ENCODE measurements around the gene PLPP1. TPM values are rescaled to one million over a fixed set of nuclear protein-coding genes. Genes with fewer than 3 reads are reported as not detected.
A peak's percentile ranks its signal among the peaks of the same experiment; 100 is the strongest.
"Not testable (repeated sequence)": the region's sequence is repeated elsewhere in the genome, so short reads cannot be mapped to it uniquely, and the experiment has no call there.

Gene PLPP1
- total RNA-seq, 1 experiment from 2014 or later, result 9.4 TPM

DNA sequence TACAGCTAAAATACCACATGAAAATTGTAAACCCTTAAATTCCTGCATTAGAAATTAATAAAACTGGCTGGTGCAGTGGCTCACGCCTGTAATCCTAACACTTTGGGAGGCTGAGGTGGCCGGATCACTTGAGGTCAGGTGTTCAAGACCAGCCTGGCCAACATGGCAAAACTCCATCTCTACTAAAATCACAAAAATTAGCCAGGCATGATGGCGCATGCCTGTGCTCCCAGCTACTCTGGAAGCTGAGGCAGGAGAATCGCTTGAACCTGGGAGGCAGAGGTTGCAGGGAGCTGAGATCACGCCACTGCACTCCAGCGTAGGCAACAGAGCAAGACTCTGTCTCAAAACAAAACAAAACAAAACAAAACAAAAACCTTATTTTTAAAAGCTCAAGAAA is 29.1 kb downstream of the PLPP1 start:
- DNase-seq (ENCODE audit: low read depth), result not testable (repeated sequence)

DNA sequence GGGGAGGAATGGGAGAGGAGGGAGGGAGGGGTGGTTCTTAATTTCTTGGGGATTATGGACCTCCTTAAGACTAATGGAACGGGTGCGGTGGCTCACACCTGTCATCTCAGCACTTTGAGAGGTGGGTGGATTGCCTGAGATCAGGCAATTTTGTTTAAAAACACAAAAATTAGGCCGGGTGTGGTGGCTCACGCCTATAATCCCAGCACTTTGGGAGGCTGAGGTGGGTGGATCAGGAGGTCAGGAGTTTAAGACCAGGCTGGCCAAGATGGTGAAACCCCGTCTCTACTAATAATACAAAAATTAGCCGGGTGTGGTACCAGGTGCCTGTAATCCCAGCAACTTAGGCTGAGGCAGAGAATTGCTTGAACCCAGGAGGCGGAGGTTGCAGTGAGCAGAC is 30.8 kb downstream of the PLPP1 start:
- not testable (repeated sequence) for DNase-seq (ENCODE audit: low read depth)

DNA sequence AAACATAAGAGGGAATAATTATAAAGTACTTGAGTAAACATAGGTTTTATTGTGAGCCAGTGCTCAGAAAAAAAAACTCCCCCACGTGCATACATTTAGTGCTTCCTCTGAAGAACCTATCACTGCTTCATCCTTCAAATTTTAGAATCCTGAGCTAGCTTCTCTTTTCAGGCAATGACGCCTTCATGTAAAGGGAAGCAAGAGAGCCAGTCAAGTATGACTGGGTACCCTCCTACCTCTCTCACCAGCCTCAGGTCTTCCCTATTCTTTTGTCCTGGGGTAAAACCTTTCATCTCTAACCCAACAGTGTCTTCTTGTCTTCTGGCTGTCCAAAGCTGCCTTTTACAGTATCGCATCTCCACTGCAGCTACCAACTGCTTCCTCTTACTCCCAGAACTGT is 32.0 kb downstream of the PLPP1 start:
- no peak for DNase-seq (ENCODE audit: low read depth)

DNA sequence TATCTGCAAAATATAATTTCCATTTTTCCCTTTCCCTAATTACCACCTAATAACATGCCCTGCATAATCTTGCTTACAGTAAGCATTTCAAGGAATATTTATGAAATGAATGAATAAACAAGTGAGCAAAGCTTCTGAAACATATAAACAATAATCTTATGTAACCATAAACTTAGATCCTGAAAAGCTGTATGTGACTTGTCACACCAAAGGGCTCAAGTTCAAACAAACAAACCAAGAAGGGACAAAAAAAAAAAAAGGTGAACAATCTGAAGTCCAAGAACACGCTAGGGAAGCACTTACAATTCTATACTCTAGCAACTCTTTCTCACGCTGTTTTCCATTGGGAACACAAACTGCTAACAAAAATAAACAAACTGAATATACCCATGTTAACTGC is 36.3 kb downstream of the PLPP1 start:
- DNase-seq (ENCODE audit: low read depth), result no peak

DNA sequence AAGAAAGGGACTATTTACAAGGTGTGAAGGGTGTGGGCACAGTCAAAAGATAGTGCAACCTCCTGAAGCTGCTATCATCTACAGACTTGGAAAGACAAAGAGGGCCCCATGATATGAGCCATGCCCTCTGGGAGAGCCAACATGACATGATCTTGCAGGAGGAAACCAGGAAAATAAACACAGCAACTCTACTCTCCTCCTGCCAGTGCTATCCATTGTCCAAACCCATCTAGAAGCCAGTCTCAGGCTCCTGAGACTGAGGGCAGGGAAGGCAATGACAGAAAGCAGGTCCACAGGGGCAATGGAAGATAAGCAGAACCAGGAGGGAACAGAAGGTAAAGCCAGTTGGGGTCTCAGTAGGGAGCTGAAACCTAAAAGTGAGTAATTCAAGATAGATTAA is 37.1 kb downstream of the PLPP1 start:
- DNase-seq (ENCODE audit: low read depth), result no peak

DNA sequence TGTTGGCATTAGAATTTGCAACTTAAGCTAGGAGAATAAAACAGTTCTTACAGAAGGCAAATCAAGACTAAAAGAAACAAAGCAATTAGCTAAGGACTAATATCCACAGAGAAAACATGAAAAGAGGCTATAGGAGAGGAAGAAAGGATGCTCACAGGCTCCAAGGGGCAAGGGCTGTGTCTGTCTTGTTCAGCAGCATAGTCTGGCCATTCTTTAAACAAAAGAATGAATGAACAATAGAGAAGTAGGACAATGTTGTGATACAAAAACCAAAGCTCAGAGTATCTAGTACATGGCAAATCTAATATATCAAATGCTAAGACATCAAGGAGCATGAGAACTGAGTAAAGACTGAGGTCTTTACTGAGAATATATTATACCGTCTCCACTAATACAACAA is 39.5 kb downstream of the PLPP1 start:
- DNase-seq (ENCODE audit: low read depth), result no peak

DNA sequence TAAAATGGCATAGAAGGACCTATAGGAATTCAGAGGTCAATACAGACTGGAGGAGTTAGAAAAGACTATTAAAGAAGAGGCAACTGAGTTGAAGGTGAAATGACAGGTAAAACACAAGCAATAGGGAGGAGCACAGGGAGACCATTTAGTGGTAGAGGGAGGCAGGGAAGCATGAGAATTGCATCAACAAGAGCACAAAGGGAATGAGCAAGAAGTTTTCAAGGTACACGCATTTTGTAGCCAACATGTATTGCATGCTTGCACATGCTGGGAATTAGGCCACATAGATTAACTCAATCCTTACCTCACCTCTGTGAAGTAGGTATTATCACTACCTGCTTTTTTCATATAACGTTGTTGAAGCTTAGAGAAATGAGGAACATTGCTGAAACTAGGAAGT is 42.3 kb downstream of the PLPP1 start:
- no peak for DNase-seq (ENCODE audit: low read depth)

DNA sequence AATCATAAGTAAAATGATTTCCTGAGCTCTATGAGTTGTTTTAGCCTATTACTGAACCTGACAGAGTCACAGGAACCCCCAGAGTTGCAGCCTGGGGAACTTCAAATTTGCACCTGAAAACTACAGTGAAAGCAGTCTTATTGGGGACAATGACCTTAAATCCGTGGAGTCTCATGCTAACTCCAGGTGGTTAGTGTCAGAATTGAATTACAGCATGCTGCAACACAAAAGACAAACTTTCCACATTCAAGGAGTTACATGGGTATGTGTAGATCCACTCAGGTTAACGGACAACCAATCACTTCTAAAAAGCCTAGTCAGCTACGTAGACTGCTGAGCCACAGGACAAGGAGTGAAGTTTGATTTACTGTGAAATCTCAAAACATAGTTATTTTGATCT is 49.7 kb downstream of the PLPP1 start:
- DNase-seq (ENCODE audit: low read depth), result no peak

DNA sequence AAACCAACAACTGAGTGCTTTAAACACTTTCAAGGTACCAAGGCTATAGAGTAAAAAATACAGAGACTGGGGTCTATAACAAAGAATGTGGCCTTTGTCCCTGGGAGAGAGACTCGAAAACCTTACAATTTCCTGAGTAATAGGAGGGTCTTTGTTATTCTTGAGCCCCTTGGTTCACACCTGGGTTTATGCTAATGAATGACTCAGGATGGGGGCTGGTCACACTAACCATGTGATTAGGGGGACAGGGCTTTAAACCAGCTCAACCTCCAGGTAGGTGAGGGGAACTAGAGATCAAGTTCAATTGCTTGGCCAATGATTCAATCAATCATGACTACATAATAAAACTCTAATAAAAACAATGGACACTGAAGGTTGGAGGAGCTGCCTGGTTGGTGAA is 50.2 kb downstream of the PLPP1 start:
- DNase-seq (ENCODE audit: low read depth), result no peak

DNA sequence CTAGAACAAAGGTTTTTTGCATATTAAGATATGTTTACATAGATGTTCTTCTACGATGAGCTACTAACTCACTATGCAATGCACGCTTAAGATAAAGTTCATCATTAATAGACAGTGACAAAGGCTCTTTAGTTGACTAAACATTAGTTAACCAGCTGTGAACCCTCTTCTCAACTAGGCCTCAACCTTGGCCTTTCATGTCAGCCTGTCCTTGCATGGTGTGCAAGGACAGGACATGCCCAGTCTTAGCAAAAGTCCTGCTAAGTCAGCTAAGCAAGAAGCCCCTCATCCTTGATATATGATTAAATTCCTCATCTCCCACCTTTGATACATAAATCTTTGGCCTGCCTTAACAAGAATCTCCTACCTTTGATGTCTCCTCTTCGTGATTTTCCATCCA is 50.9 kb downstream of the PLPP1 start:
- no peak for DNase-seq (ENCODE audit: low read depth)

DNA sequence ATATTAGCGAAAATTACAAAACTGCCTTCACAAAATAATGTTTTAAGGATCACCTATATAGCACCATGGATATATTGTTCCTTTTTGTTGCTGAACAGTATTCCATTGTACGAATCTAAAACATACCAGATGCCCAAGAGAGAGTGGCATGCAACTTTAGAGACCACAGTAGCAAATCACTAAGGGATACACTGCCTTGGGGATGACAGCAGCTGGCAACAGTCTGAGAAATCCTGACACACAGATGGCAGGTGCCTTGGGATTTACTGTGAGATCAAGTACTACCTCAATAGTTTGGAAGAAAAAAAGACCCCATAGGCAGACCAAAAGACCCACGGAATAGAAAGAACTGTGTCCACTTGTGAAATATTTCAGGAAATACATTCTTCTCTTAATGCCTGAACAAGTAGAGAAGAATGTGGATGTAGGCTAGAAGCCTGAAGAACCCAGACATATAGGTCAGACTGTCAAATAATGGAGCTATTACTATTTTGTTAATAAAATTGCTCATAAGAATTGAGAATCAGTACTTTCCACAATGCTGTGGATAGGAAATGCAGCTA is 53.4 kb downstream of the PLPP1 start:
- no peak for DNase-seq (ENCODE audit: low read depth)

DNA sequence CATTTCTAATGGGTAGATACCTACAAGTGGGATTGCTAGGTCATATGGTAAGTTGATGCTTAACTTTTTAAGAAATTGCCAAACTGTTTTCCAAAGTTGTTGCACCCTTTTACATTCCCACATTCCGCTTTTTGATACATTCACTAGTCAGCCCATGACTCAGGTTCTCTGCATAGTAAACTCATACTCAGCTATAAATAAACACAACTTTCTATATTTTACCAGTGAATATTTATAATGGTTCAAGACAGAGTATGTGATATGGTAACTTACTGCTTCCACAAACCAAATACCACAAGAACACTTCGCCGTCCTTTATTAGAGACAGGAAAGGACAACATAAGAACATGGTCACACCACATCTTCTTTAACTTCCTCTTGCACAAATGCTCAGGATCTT is 54.0 kb downstream of the PLPP1 start:
- no peak for DNase-seq (ENCODE audit: low read depth)

DNA sequence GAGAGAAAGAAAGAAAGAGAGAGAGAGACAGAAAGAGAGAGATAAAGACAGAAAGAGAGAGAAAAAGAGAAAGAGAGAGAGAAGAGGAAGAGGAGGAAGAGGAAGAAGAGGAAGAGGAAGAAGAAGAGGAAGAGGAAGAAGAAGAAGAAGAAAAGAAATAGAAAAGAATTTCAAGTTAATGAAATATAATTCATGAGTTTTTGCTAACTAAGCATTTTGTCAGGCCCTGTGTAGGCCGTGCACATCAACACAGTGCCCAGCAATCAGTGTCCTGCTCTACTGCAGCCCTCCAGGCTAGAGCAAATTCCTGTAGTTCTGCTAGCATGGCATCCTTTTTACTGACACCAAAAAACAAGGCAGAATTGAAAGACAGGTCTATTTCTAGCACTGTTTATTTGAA is 62.1 kb downstream of the PLPP1 start:
- DNase-seq (ENCODE audit: low read depth), result no peak

DNA sequence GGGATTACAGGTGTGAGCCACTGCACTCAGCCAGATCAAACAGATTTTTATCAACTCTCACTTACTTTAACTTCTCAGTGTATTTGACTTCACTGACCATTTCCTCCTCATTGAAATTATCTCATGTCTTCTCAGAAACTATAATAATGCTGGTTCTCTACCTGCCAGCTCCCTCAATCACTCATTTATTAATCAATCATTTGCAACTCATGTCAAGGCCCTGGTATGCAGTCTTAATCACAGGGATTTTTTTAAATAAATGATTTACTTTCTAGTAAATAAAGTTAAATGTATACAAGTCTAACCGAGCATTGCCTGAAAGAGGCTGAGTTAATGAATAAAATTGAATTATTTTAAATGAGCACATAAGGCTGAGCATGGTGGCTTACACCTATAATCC is 63.3 kb downstream of the PLPP1 start:
- DNase-seq (ENCODE audit: low read depth), result no peak

DNA sequence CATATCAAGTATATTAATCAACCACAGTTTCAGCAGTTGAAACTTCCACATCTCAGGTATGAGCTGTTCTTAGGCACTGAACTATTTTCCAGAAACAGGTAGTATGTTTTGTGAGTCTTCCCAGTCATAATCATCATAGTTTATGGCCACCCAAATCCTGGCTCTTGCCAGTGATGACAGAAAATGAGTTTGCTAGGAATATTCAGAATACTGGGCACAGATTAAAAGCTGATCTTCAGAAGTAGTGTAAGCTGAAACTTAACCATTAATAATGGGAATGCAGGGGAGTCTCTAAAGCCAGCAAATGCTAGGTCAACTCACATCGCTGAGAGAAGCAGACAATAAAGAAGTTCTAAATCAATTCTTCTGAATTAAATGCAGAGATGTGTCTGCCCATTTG is 64.5 kb downstream of the PLPP1 start:
- DNase-seq (ENCODE audit: low read depth), result no peak

DNA sequence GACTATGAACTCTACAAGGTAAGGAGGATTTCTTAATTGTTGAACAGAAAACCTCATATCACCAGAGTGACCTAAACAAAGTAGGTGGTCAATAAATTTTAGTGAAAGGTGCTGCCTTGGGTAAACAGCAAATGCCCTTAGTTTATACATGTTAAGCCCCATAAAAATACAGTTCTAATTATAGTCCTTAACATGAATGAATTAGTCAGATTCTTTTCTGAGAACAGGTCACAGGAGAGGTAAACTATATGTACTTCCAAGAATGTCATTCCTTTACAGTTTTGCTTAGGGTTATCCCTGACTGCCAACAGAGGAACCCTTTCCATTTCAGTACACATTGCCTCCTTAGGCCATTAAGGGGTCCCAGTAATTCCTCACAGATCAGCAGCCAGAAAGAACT is 64.9 kb downstream of the PLPP1 start:
- no peak for DNase-seq (ENCODE audit: low read depth)

DNA sequence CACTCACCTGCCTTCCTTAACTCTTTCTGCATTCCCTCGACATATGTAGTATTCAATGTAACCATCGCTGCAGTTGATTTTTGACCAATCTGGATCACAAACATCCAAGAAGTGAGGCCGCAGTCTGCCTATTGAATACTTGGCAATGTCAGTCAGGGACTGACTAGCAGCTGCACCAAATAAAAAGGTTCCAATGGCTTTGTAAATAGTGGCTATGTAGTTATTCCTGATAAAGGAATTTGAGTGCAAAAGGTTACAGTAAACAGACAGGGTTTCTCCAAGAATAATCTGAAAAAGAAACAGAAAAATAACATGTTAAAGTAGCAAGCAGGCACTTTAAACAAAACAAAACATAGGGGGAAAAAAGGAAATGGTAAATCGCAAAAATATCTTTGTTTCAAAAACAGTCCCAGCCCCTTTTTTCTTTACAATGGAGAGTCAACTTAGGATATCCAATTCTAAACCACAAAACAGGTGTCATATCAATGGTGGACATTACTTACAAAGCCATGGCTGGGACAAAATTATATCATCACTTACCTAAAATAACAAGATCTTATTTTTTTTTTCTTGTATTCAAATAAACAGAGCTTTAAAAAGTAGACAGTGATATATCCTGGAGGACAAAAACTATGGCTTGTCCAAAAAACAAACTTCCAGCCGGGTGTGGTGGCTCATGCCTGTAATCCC is 66.8 kb downstream of the PLPP1 start:
- DNase-seq (ENCODE audit: low read depth), result no peak

DNA sequence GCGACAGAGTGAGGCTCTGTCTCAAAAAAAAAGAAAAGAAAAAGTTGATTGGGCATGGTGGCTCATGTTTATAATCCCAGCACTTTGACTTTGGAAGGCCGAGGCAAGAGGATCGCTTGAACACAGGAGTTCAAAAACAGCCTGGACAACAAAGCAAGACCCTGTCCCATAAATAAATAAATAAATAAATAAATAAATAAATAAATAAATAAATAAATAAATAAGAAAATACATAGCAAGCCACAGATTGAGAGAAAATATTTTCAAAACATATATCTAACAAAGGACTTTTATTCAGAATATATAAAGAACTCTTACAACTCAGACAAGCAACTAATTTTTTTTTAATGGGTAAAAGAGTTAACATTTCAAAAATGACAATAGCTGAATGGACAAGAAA is 71.2 kb downstream of the PLPP1 start:
- no peak for DNase-seq (ENCODE audit: low read depth)

DNA sequence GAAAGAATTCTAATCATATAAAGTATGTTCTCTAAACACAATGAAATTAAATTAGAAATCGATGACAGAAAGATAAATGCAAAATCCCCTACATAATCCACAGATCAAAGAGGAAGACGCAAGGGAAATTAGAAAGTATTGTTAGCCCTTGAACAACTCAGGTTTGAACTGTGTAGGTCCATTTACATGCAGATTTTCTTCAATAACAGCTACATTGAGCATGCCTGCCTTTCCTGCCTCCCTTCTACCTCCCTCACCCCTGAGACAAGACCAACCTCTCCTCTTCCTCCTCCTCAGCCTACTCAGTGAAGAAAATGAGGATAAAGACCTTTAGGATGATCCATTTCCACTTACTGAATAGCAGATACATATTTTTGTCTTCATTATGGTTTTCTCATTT is 75.2 kb downstream of the PLPP1 start:
- no peak for DNase-seq (ENCODE audit: low read depth)

DNA sequence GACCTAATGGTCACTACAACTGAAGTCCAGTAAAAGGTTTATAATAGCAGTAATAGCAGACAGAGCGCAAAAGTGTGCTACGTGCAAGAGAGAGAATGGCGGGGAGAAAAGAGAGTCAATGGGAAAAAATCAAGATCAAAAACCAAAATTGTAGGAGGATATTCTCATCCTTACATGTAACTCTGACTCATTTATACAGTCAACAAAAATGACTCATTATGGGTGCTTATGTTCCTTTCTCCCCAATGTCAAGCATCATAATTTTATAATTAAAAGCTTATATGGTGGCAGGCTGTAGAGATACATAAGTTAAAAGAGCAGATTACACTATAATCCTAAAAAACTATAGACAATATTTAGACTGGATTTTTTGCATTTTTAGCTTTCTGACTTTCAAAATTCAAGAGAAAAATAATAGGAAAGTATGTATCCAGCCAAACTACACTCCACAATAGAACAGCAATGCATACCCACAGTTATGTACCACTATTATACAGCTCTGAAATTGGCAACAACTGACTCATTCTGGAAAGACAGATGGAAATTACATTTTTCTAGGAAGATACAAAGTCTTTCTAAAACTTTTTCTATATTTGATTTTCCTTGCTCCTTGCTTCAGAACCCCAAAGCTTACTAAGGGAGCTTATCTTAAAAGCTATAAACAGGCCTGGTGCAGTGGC is 78.4 kb downstream of the PLPP1 start:
- DNase-seq (ENCODE audit: low read depth), result peak; percentile 49

DNA sequence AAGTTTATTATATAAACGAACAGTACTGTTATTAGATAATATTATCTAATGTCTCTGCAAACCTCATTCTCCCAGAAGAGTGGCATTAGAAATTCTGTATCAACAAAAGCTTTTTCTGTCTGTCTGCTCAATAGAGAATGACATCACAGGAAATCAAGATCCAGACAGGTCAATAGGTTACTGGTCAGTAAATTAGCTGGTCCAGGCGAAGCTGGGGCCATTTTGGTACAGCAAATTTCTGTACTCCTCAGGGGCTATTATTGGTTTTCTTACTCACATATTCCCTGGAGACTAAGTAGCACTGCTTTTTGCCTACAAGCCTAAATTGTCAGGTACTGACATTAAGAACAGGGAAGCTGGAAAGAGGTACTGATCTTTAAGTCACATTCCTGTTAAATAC is 80.5 kb downstream of the PLPP1 start:
- DNase-seq (ENCODE audit: low read depth), result no peak

DNA sequence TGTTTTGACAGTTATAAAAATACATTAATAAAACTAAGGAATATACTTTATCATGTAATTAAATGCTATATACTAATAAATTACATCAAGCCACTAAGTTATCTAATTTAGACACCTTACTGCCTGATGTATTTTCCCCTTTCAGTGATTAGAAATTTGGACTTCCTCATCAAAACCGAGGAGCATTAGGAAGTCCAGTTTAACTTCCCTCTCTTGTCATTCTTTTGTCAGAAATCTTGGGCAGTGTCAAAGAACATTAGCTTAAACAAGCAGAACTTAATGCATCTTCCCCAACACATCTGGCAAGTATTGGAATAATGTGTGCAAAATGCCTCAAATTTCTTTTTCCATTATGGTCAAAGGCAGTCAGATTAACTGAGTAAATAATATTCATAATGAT is 81.6 kb downstream of the PLPP1 start:
- no peak for DNase-seq (ENCODE audit: low read depth)

DNA sequence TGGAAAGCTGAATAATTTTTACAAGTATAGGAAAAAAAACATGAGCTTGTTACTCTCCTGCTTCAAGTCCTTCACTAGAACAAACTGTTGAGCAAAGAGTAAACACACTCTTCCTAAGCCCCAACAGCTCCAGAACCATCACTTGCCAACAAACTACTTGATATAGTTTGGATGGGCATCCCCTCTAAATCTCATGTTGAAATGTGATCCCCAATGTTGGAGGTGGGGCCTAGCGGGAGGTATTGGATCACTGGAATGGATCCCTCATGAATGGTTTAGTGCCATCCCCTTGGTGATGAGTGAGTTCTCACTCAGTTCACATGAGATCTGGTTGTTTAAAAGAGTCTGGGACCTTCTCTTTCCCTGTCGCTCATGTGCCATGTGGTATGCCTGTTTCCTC is 82.8 kb downstream of the PLPP1 start:
- no peak for DNase-seq (ENCODE audit: low read depth)

Data from HT1080 (cell line).